H1 (cell line): ENCODE measurements around the gene SPTBN1. TPM values are rescaled to one million over a fixed set of nuclear protein-coding genes. Genes with fewer than 3 reads are reported as not detected.

Experiments
- BRCA1 ChIP-seq: IDR thresholded peaks from 2 replicates; pipeline ENCODE4 v1.6.1; 2012; ENCODE audit warnings: low read depth, low read length, improper control_type of control experiment
- CBX5 ChIP-seq: fragments of 300-800, 300-1000 bp; sonication (generic); IDR thresholded peaks from 2 replicates; pipeline ENCODE4 v1.7.1; 2016; ENCODE audit warnings: antibody characterized with exemption, low read length, low read depth
- CEBPB ChIP-seq: IDR thresholded peaks from 2 replicates; pipeline ENCODE4 v1.6.1; 2012; ENCODE audit warnings: low read depth, low read length
- JUN ChIP-seq: IDR thresholded peaks from 2 replicates; pipeline ENCODE4 v1.6.1; 2011; ENCODE audit warnings: low read depth, mild to moderate bottlenecking, improper control_type of control experiment, low read length
- RNF2 ChIP-seq: fragments of 200-900, 300-1000 bp; sonication (generic); IDR thresholded peaks from 2 replicates; pipeline ENCODE4 v1.7.1; 2016; ENCODE audit warnings: borderline replicate concordance, low read depth, mild to moderate bottlenecking, antibody characterized with exemption, low read length; ENCODE audit not compliant: poor library complexity, severe bottlenecking; ENCODE audit errors: missing control alignments
- SIRT6 ChIP-seq: IDR thresholded peaks from one replicate; pipeline ENCODE4 v1.7.1; 2012; ENCODE audit warnings: low read length, inconsistent platforms
- polyA plus RNA-seq, 7 experiments: library from polyadenylated mRNA; depleted of rRNA in 3 of 7; stranded (reverse) in 5 of 7; unstranded in 2 of 7; fragments of >200 nt in 5 of 7; fragments of 200-250 nt in 2 of 7; gene quantifications; 1 replicate in 5 of 7; 2 replicates in 1 of 7; 4 replicates in 1 of 7; pipeline versions ENCODE4 v1.2.1 to v1.2.3, GENCODE V29; 2011 to 2013; ENCODE audit warnings: missing spikeins in 2 of 7, mixed read lengths in 2 of 7
- total RNA-seq: library from RNA; stranded (reverse); fragmentation: NEBNext Ultra II Directional; extraction: Animal tissue kit (Norgen Biotek cat#: 25700); gene quantifications from 2 replicates; pipeline ENCODE4 v1.2.1, GENCODE V29; 2021

The SPTBN1 gene
- total and polyA plus RNA-seq, 2 of the 8 experiments (the other 6 are each of a cell fraction or from before 2014, with no cell fraction given), result 31.8 to 180 TPM

- TF ChIP-seq RNF2 (no peak), CEBPB (no peak), BRCA1 (no peak), JUN (no peak), CBX5 (no peak), SIRT6 (no peak)
These were observed 254.1 kb downstream of the SPTBN1 start (continued) for GRCh38 chr2:54710216-54710615.
